HepG2 (cell line): ENCODE results near the gene SLC4A11. TPM values are rescaled to one million over a fixed set of nuclear protein-coding genes. Genes with fewer than 3 reads are reported as not detected.

ENCODE experiments used
- ATAC-seq: fragments of 200-7000 bp; cut with Tn5 transposase; 3 replicates; pipeline ENCODE4 v1.9.1; 2020; ENCODE audit warnings: mild to moderate bottlenecking, moderate library complexity
- Bru-seq: library from RNA; stranded (reverse); fragments of 400-500 nt; gene quantifications from one replicate; lab custom pipeline; 2021; lab: Mats Ljungman, UMichigan
- BruChase-seq, 2 experiments: library from RNA; stranded (reverse); fragments of 400-500 nt; gene quantifications; one replicate each; lab custom pipeline; 2021; lab: Mats Ljungman, UMichigan
- BruUV-seq: library from RNA; stranded (reverse); fragments of 400-500 nt; replicated peaks from 2 replicates; lab custom pipeline; 2021; lab: Mats Ljungman, UMichigan
- CTCF ChIA-PET: fragments of 300-600 bp; formaldehyde crosslinking; extraction: SDS; loops from one replicate; lab custom pipeline; 2021; ENCODE audit warnings: low total read pairs, inconsistent platforms, low intra/inter-chr PET ratio; lab: Yijun Ruan, JAX
- POLR2A ChIA-PET: fragments of 350-600 bp; sonication (Branson Sonifier 250); formaldehyde crosslinking; loops from one replicate; lab custom pipeline; 2020; ENCODE audit warnings: antibody characterized with exemption, inconsistent platforms; lab: Yijun Ruan, JAX
- DNase-seq: peaks from one replicate; pipeline ENCODE4 v3.0.0-alpha.2; 2015; ENCODE audit warnings: low spot score
- FAIRE-seq: peaks from 3 replicates; lab custom pipeline; 2011; peaks lifted over from hg19 to GRCh38; lab: Jason Lieb, UNC
- H2AFZ ChIP-seq: one replicate; pipeline ENCODE4 v1.6.1; 2011; ENCODE audit warnings: low read length, inconsistent platforms
- H3K27ac ChIP-seq: fragments of 300-600 bp; 3 replicates; pipeline ENCODE4 v1.8.0; 2011; ENCODE audit warnings: mixed run types, mild to moderate bottlenecking, mixed read lengths, low read length, inconsistent platforms; ENCODE audit not compliant: insufficient read depth; ENCODE audit errors: extremely low read length
- H3K27me3 ChIP-seq, 2 experiments: fragments of 200-600 bp in 1 of 2; 2 replicates in 1 of 2; 3 replicates in 1 of 2; pipeline versions ENCODE4 v1.6.0 to v1.8.0; 2011; ENCODE audit warnings: low read length in 2 of 2, mild to moderate bottlenecking in 2 of 2, moderate library complexity in 2 of 2, inconsistent platforms in 1 of 2; ENCODE audit not compliant: insufficient read depth in 2 of 2, control insufficient read depth in 1 of 2
- H3K36me3 ChIP-seq, 2 experiments: fragments of 200-600 bp in 1 of 2; replicated peaks in 1 of 2; 2 replicates in 1 of 2; 3 replicates in 1 of 2; pipeline versions ENCODE4 v1.5.1 to v1.8.0; 2011; ENCODE audit warnings: low read length in 2 of 2, inconsistent platforms in 1 of 2; ENCODE audit not compliant: insufficient read depth in 2 of 2, control insufficient read depth in 1 of 2
- H3K4me1 ChIP-seq: 2 replicates; pipeline ENCODE4 v1.5.1; 2012; ENCODE audit warnings: low read length, inconsistent platforms; ENCODE audit not compliant: insufficient read depth
- H3K4me2 ChIP-seq: 2 replicates; pipeline ENCODE4 v1.6.0; 2011; ENCODE audit warnings: low read depth, low read length, inconsistent platforms
- H3K4me3 ChIP-seq, 3 experiments: fragments of 200-600 bp in 1 of 3; sonication (generic), shearing (Covaris generic) in 1 of 3; replicated peaks in 1 of 3; 2 replicates each; pipeline ENCODE4 v1.5.1; 2011 to 2016; ENCODE audit warnings: low read length in 3 of 3, inconsistent platforms in 2 of 3, low read depth in 2 of 3, mild to moderate bottlenecking in 2 of 3, control low read depth in 1 of 3, mixed read lengths in 1 of 3; ENCODE audit not compliant: insufficient read depth in 1 of 3
- H3K79me2 ChIP-seq: one replicate; pipeline ENCODE4 v1.6.1; 2011; ENCODE audit warnings: low read length, inconsistent platforms; ENCODE audit not compliant: insufficient read depth
- H3K9ac ChIP-seq: 2 replicates; pipeline ENCODE4 v1.6.0; 2011; ENCODE audit warnings: mild to moderate bottlenecking, low read depth, low read length, inconsistent platforms; ENCODE audit not compliant: insufficient read depth
- H3K9me3 ChIP-seq: 2 replicates; pipeline ENCODE4 v1.5.1; 2012; ENCODE audit warnings: mild to moderate bottlenecking, low read length
- H4K20me1 ChIP-seq: 2 replicates; pipeline ENCODE4 v1.6.0; 2011; ENCODE audit warnings: inconsistent platforms, mild to moderate bottlenecking, low read length, moderate library complexity; ENCODE audit not compliant: insufficient read depth
- ATAD3A ChIP-seq: sonication (generic); formaldehyde crosslinking; IDR thresholded peaks from 2 replicates; pipeline ENCODE4 v1.4.0; 2020; ENCODE audit warnings: missing genetic modification reagents
- KMT2A ChIP-seq: sonication (generic); formaldehyde crosslinking; IDR thresholded peaks from 2 replicates; pipeline ENCODE4 v1.4.0; 2020; ENCODE audit warnings: missing genetic modification reagents
- NCOA2 ChIP-seq: sonication (generic); formaldehyde crosslinking; IDR thresholded peaks from 2 replicates; pipeline ENCODE4 v1.8.0; 2022; ENCODE audit warnings: inconsistent platforms
- POLR2G ChIP-seq: fragments of 200-400 bp; formaldehyde crosslinking; IDR thresholded peaks from 2 replicates; pipeline ENCODE4 v1.6.1; 2018; ENCODE audit warnings: mild to moderate bottlenecking, low read depth, low read length, moderate library complexity
- SIN3B ChIP-seq: fragments of 150-350 bp; IDR thresholded peaks from 2 replicates; pipeline ENCODE4 v1.6.1; 2014; ENCODE audit warnings: low read length
- TAF1 ChIP-seq: sonication (generic); formaldehyde crosslinking; IDR thresholded peaks from 2 replicates; pipeline ENCODE4 v1.4.0; 2020; ENCODE audit warnings: missing genetic modification reagents
- TOE1 ChIP-seq: sonication (generic); formaldehyde crosslinking; IDR thresholded peaks from 2 replicates; pipeline ENCODE4 v1.4.0; 2020; ENCODE audit warnings: mild to moderate bottlenecking, missing genetic modification reagents
- ZBTB33 ChIP-seq: sonication (generic); formaldehyde crosslinking; IDR thresholded peaks from 2 replicates; pipeline ENCODE4 v1.4.0; 2020; ENCODE audit warnings: missing genetic modification reagents
- ZBTB7B ChIP-seq: sonication (generic); formaldehyde crosslinking; IDR thresholded peaks from 2 replicates; pipeline ENCODE4 v1.4.0; 2020; ENCODE audit warnings: missing genetic modification reagents
- ZFP62 ChIP-seq: sonication (generic); formaldehyde crosslinking; IDR thresholded peaks from 2 replicates; pipeline ENCODE4 v1.4.0; 2020; ENCODE audit warnings: missing genetic modification reagents
- ZFY ChIP-seq: sonication (generic); formaldehyde crosslinking; IDR thresholded peaks from 2 replicates; pipeline ENCODE4 v1.4.0; 2020; ENCODE audit warnings: missing genetic modification reagents
- ZMAT3 ChIP-seq: sonication (generic); formaldehyde crosslinking; conservative IDR thresholded peaks from 2 replicates; pipeline ENCODE4 v1.7.0; 2021; ENCODE audit warnings: missing genetic modification reagents
- ZNF282 ChIP-seq: fragments of 450-650 bp; IDR thresholded peaks from 2 replicates; pipeline ENCODE4 v1.6.1; 2018; ENCODE audit not compliant: partially characterized antibody
- ZNF337 ChIP-seq: sonication (generic); formaldehyde crosslinking; IDR thresholded peaks from 2 replicates; pipeline ENCODE4 v1.5.1; 2020; ENCODE audit warnings: missing genetic modification reagents, low read depth, mild to moderate bottlenecking, borderline replicate concordance
- ZNF570 ChIP-seq: sonication (generic); formaldehyde crosslinking; IDR thresholded peaks from 2 replicates; pipeline ENCODE4 v1.4.0; 2020; ENCODE audit warnings: mild to moderate bottlenecking, missing genetic modification reagents, borderline replicate concordance
- ZNF577 ChIP-seq: sonication (generic); formaldehyde crosslinking; IDR thresholded peaks from 2 replicates; pipeline ENCODE4 v1.4.0; 2020; ENCODE audit warnings: mild to moderate bottlenecking, low read depth, missing genetic modification reagents, borderline replicate concordance
- ZSCAN30 ChIP-seq: sonication (generic); formaldehyde crosslinking; IDR thresholded peaks from 2 replicates; pipeline ENCODE4 v1.5.0; 2020; ENCODE audit warnings: mild to moderate bottlenecking, missing genetic modification reagents
- WGBS: methylation state at CpG from one replicate; pipeline ENCODE4 v1.1.6; 2017; ENCODE audit warnings: low lambda C conversion rate; 5-methylcytosine and 5-hydroxymethylcytosine counted together
- in situ Hi-C: cut with HindIII; loops from 2 replicates; pipeline ENCODE4 v1.10.0; 2017; ENCODE audit warnings: low pct_unique_long_range_greater_than_20kb; ENCODE audit not compliant: extremely low pct_ligation_motif_present
- intact Hi-C: fragments of 100-400 bp; cut with micrococcal nuclease; formaldehyde crosslinking; loops from one replicate; pipeline ENCODE4 v1.10.0; 2022; ENCODE audit not compliant: unreplicated experiment
- long read RNA-seq, 2 experiments: library from RNA in 1 of 2; library from polyadenylated mRNA in 1 of 2; stranded (forward) in 1 of 2; unstranded in 1 of 2; transcript quantifications; one replicate each; pipeline ENCODE4 v2.0.0, GENCODE V29; 2019 to 2022
- polyA minus RNA-seq, 3 experiments: library from RNA; depleted of rRNA, polyadenylated mRNA; stranded (reverse); fragments of >200 nt; gene quantifications; 2 replicates each; pipeline ENCODE4 v1.2.3, GENCODE V29; 2011; ENCODE audit warnings: low replicate concordance in 1 of 3
- polyA plus RNA-seq, 8 experiments: library from polyadenylated mRNA; depleted of rRNA in 3 of 8; stranded (reverse) in 7 of 8; unstranded in 1 of 8; fragments of >200 nt; fragmentation: Illumina TruSeq in 4 of 8; extraction: Trizol in 4 of 8; gene quantifications; 2 replicates each; pipeline versions ENCODE4 v1.2.1 to v1.2.3, GENCODE V29; 2011 to 2016; ENCODE audit warnings: low read depth in 4 of 8, missing spikeins in 1 of 8, mixed read lengths in 1 of 8; ENCODE audit not compliant: insufficient read depth in 1 of 8
- total RNA-seq, 5 experiments: library from RNA; depleted of rRNA; stranded (reverse); fragments of >200 nt; fragmentation: Illumina TruSeq; extraction: Trizol; gene quantifications; 2 replicates each; pipeline ENCODE4 v1.2.3, GENCODE V29; 2016; ENCODE audit warnings: low read depth in 1 of 5

The SLC4A11 gene
- 1.1 and 3.9 TPM in 2 replicates for total RNA-seq (2016; rRNA removed; fragmentation: Illumina TruSeq; extraction: Trizol)
- 0.30 and 1.1 TPM in 2 replicates for total RNA-seq (2016; cell fraction: cytosol; rRNA removed; fragmentation: Illumina TruSeq; extraction: Trizol; ENCODE audit: low read depth)
- 0.82 and 4.9 TPM in 2 replicates for total RNA-seq (2016; cell fraction: insoluble cytoplasmic fraction; rRNA removed; fragmentation: Illumina TruSeq; extraction: Trizol)
- total RNA-seq (2016; cell fraction: membrane; rRNA removed; fragmentation: Illumina TruSeq; extraction: Trizol), result 1.4 and 1.8 TPM in 2 replicates
- 5.0 and 8.1 TPM in 2 replicates for total RNA-seq (2016; cell fraction: nucleus; rRNA removed; fragmentation: Illumina TruSeq; extraction: Trizol)
- polyA plus RNA-seq (2011; rRNA removed), result 24.7 and 27.0 TPM in 2 replicates
- polyA plus RNA-seq (2011; cell fraction: cytosol; rRNA removed), result 6.2 and 8.6 TPM in 2 replicates
- polyA plus RNA-seq (2011; cell fraction: nucleus; rRNA removed), result 212 and 304 TPM in 2 replicates
- 9.7 and 13.8 TPM in 2 replicates for polyA plus RNA-seq (2012)
- polyA plus RNA-seq (2016; cell fraction: cytosol; fragmentation: Illumina TruSeq; extraction: Trizol; ENCODE audit: low read depth), result 0.50 and 0.84 TPM in 2 replicates
- polyA plus RNA-seq (2016; cell fraction: insoluble cytoplasmic fraction; fragmentation: Illumina TruSeq; extraction: Trizol; ENCODE audit: low read depth), result 1.1 and 1.8 TPM in 2 replicates
- 0.65 and 0.70 TPM in 2 replicates for polyA plus RNA-seq (2016; cell fraction: membrane; fragmentation: Illumina TruSeq; extraction: Trizol; ENCODE audit: low read depth)
- 16.5 and 18.2 TPM in 2 replicates for polyA plus RNA-seq (2016; cell fraction: nucleus; fragmentation: Illumina TruSeq; extraction: Trizol; ENCODE audit: insufficient read depth, low read depth)
- 1.9 and 33.5 TPM in 2 replicates for polyA minus RNA-seq (2011; rRNA and poly(A)+ RNA removed; ENCODE audit: low replicate concordance)
- 10.2 and 17.1 TPM in 2 replicates for polyA minus RNA-seq (2011; cell fraction: cytosol; rRNA and poly(A)+ RNA removed)
- polyA minus RNA-seq (2011; cell fraction: nucleus; rRNA and poly(A)+ RNA removed), result 44.0 and 47.5 TPM in 2 replicates
- Bru-seq, nascent RNA, result percentile 38 among the genes with signal in this experiment
- percentile 57 among the genes with signal in this experiment for BruChase-seq, experiment 1, labeled RNA remaining after a 6-hour chase
- percentile 49 among the genes with signal in this experiment for BruChase-seq, experiment 2, labeled RNA remaining after a 2-hour chase
- long read RNA-seq, experiment 1, partial matches to known transcripts, result 0 of 4 reads
- long read RNA-seq, experiment 1, other reads (novel, unspliced or antisense), result 3 of 4 reads
- long read RNA-seq, experiment 2, transcript SLC4A11-208 (20 exons, 3,046 nt), result major isoform, 11 of 32 reads
- long read RNA-seq, experiment 2, partial matches to known transcripts, result 5 of 32 reads
- long read RNA-seq, experiment 2, other reads (novel, unspliced or antisense), result 16 of 32 reads

GRCh38 chr20:3239026-3239866, at the start of gene SLC4A11:
Gene SLC4A11 (minus strand): TSS chr20:3239190. CDS start chr20:3239137, 53 bp downstream.
- DNase-seq, result peak; percentile 56
- no peak within 1 kb of the TSS for H2AFZ ChIP-seq
- 8% methylated on average over 37 of the region's 107 CpGs for WGBS
- TF ChIP-seq ZNF337 (CRISPR knock-in tag) (no peak), ZNF282 (no peak), SIN3B (no peak), TOE1 (CRISPR knock-in tag) (no peak), KMT2A (peak; percentile 70), ZBTB33 (CRISPR knock-in tag) (no peak), ATAD3A (CRISPR knock-in tag) (no peak), ZMAT3 (no peak), ZSCAN30 (no peak), ZFP62 (CRISPR knock-in tag) (peak; percentile 87; the same call in 1 of the 2 replicates), ZNF570 (CRISPR knock-in tag) (no peak), TAF1 (CRISPR knock-in tag) (0 out of 2 replicates have a peak, but pooled peaks have one; percentile 23), POLR2G (peak; percentile 27; the same call in 1 of the 2 replicates), ZFY (CRISPR knock-in tag) (peak; percentile 54), NCOA2 (CRISPR knock-in tag) (peak; percentile 28; the same call in 1 of the 2 replicates), ZNF577 (CRISPR knock-in tag) (no peak), ZBTB7B (CRISPR knock-in tag) (peak; percentile 80)

More at GRCh38 chr20:3239026-3239866, at the start of gene SLC4A11:
- peak within 1 kb of the TSS; percentile 84 for H3K4me2 ChIP-seq
- H3K9me3 ChIP-seq, result no peaks in the 10 kb centered on the region
- H3K36me3 ChIP-seq, result no peaks in the 10 kb centered on the region; a peak in 1 of 5 replicates
- FAIRE-seq (no peak), ATAC-seq (peak; percentile 59)
- no TSS peak for BruUV-seq
- no peak within 1 kb of the TSS for H3K27ac ChIP-seq
- peaks cover 66% of the 10 kb centered on the region for H3K4me1 ChIP-seq
- intact Hi-C loops, result no loop called here
- ChIA-PET CTCF (interaction anchor here (1.7 to 1.8 kb wide), 2 partner anchors 11 to 21 kb away, joined by 5 to 6 read pairs; no protein-coding TSS in a partner anchor), POLR2A (interaction anchor here (0.8 to 2.7 kb wide), 5 partner anchors 8 to 29 kb away, joined by 3 to 20 read pairs (median 7); partner anchors contain the start of gene ITPA)
- no peaks in the 10 kb centered on the region for H4K20me1 ChIP-seq
- H3K4me3 ChIP-seq, result peak within 1 kb of the TSS; percentile 59 to 83 (median 83)
- H3K27me3 ChIP-seq, result peaks cover 6 to 40% of the 10 kb centered on the region in 2 experiments
- H3K9ac ChIP-seq, result peak within 1 kb of the TSS; percentile 57
- no peaks in the 10 kb centered on the region for H3K79me2 ChIP-seq
- in situ Hi-C loops, result no loop called here
